Ectodermal cell (in vitro differentiated cells): ENCODE results near the gene PCSK5.

ENCODE experiments used
- H3K27ac ChIP-seq: 2 replicates; pipeline ENCODE4 v1.7.0; 2013; ENCODE audit warnings: mild to moderate bottlenecking, low read depth, low read length; ENCODE audit not compliant: insufficient read depth, poor library complexity, severe bottlenecking
- H3K27me3 ChIP-seq: 2 replicates; pipeline ENCODE4 v1.7.0; 2013; ENCODE audit warnings: mild to moderate bottlenecking, low read length; ENCODE audit not compliant: insufficient read depth, control insufficient read depth, poor library complexity, severe bottlenecking
- H3K36me3 ChIP-seq: one replicate; pipeline ENCODE4 v1.7.0; 2013; ENCODE audit warnings: low read length; ENCODE audit not compliant: control insufficient read depth, insufficient read depth
- H3K4me1 ChIP-seq: one replicate; pipeline ENCODE4 v1.7.0; 2013; ENCODE audit warnings: low read length; ENCODE audit not compliant: control insufficient read depth, insufficient read depth
- H3K4me3 ChIP-seq: 2 replicates; pipeline ENCODE4 v1.7.0; 2013; ENCODE audit warnings: low read depth, low read length, control low read depth; ENCODE audit not compliant: insufficient read depth
- H3K9me3 ChIP-seq: 2 replicates; pipeline ENCODE4 v1.7.0; 2013; ENCODE audit warnings: mild to moderate bottlenecking, low read length, moderate library complexity; ENCODE audit not compliant: control insufficient read depth
- WGBS, 2 experiments: methylation state at CpG; one replicate each; pipeline ENCODE4 v1.1.7; 2013; ENCODE audit warnings: missing lambda C conversion rate in 2 of 2; 5-methylcytosine and 5-hydroxymethylcytosine counted together

PCSK5 gene

DNA sequence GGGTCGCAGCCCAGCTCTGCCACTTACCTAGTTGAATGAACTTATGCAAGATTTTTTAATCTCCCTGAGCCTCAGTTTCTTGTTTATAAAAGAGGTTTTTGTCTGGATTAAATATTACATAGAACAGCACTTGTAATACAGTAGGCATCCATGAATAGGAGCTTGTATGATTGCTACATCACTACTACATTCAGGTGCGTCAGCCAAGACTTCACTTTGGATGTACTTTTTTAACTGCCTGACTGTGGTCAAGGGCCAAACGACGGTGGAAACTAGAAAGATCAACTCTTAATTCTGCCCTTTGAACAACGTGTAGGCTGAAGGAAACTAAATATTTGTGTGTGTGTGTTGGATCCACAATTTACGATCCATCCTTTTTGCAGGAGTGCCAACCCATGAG lies 330.9 kb downstream of the PCSK5 start:
- H3K27ac ChIP-seq = no peak overlapping the region
- no peak overlapping the region for H3K4me3 ChIP-seq
- 92 to 96% methylated on average over 6 of the region's 6 CpGs for WGBS, 2 experiments
- H3K4me1 ChIP-seq = peaks cover 2% of the 10 kb centered on the region
- no peaks in the 10 kb centered on the region for H3K9me3 ChIP-seq
- H3K27me3 ChIP-seq = no peaks in the 10 kb centered on the region
- H3K36me3 ChIP-seq = no peaks in the 10 kb centered on the region

DNA sequence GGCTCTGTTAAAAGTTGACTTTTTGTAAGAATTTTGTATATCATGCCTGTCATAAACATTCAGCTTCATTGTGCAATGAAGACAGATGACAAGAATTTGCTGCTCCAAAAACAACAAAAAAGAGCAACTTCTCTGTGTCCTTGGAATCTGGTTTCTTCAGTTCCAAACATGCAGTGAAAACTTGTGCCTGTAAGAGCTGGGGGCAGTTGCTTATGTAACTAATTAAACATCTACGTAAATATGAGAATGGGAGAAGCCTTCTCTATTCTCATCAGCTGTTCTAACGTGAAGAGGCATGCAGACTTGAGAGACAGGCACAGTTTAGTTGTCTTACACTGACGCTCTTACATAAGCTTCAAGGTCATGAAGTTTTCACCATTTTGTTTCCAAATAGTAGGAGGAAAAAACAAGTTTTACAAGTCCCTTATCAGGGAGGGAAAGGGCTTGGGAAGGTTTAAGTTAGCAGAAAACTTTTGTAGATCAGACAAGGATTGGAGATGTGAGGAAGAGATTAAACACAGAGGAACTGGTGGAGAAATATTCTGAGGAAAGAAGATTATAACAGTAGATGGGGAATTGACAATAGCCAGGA lies 333.4 kb downstream of the PCSK5 start:
- 93 to 100% methylated on average over 3 of the region's 3 CpGs for WGBS, 2 experiments
- Histone ChIP-seq H3K36me3 (no peaks in the 10 kb centered on the region), H3K9me3 (no peaks in the 10 kb centered on the region), H3K4me1 (no peaks in the 10 kb centered on the region), H3K27me3 (no peaks in the 10 kb centered on the region), H3K27ac (no peak overlapping the region), H3K4me3 (no peak overlapping the region)

- H3K4me3 ChIP-seq = no peak overlapping the region
- WGBS, 2 experiments = 94 to 96% methylated on average over 2 of the region's 2 CpGs
- no peaks in the 10 kb centered on the region for H3K27me3 ChIP-seq
- no peaks in the 10 kb centered on the region for H3K36me3 ChIP-seq
- H3K4me1 ChIP-seq = no peaks in the 10 kb centered on the region
- no peaks in the 10 kb centered on the region for H3K9me3 ChIP-seq
- H3K27ac ChIP-seq = no peak overlapping the region
These were observed 336.7 kb downstream of the PCSK5 start for GRCh38 chr9:76227156-76227555.

- Histone ChIP-seq H3K27me3 (no peaks in the 10 kb centered on the region), H3K4me3 (no peak overlapping the region), H3K4me1 (no peaks in the 10 kb centered on the region), H3K36me3 (no peaks in the 10 kb centered on the region), H3K9me3 (no peaks in the 10 kb centered on the region), H3K27ac (no peak overlapping the region)
- WGBS, 2 experiments = 88 to 96% methylated on average over 5 of the region's 5 CpGs
These were observed 340.5 kb downstream of the PCSK5 start for GRCh38 chr9:76231001-76231400.

DNA sequence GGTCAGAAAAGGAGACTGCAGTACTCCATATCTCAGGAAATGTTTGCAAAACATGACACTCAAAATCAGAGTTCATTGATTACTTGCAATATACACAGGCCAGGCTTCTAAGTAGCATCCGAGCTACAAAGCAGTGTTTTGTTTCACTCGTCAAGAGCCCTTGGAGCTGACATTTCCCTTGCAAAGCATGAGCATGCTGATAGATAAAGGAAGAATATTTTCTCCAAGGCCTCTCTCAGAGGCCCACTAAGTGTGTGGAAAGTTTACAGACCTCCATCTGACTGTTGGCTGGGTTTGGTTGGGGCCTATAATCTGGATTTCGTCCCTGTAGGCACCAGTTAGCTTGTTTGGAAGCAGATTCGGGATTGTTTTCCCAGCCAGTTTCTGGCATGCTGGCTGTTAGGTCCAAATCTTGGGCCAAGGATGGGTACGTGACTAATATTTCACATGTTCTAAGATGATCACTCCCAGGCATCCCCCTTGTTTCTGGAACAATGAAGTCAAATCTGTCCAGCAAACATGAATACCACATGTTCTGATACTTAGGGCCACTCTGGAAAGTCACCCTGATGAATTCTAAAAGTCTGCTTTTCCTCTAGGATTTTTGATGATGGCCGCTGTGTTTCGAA lies 342.5 kb downstream of the PCSK5 start:
- H3K9me3 ChIP-seq = no peaks in the 10 kb centered on the region
- no peaks in the 10 kb centered on the region for H3K36me3 ChIP-seq
- H3K27ac ChIP-seq = no peak overlapping the region
- no peaks in the 10 kb centered on the region for H3K4me1 ChIP-seq
- H3K27me3 ChIP-seq = no peaks in the 10 kb centered on the region
- 86 to 87% methylated on average over 7 of the region's 7 CpGs for WGBS, 2 experiments
- no peak overlapping the region for H3K4me3 ChIP-seq

GRCh38 chr9:76240578-76240977 lies 350.1 kb downstream of the PCSK5 start:
- Histone ChIP-seq H3K9me3 (no peaks in the 10 kb centered on the region), H3K4me3 (no peak overlapping the region), H3K27ac (no peak overlapping the region), H3K27me3 (no peaks in the 10 kb centered on the region), H3K4me1 (no peaks in the 10 kb centered on the region), H3K36me3 (no peaks in the 10 kb centered on the region)
- WGBS, 2 experiments = 50 to 62% methylated on average over 1 of the region's 1 CpG

DNA sequence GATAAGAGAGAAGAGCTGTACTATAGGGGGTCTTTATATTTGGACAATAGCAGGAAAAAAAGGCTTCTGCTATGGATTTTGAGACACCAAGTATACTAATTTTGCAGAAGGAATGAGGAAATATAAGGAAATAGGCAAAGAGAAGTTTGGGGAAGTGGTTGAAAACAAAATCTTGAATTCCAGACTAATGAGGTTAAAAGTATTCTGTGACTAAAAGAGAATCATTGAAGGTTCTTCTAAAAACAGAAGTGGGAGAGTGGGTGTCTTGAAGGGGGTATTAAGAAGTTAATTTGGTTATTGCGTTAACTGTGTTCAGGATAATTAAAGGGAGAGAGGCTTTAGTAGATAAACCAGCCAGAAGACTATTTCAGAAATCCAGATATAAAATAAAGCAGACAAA lies 355.0 kb downstream of the PCSK5 start:
- WGBS, 2 experiments = 87 to 100% methylated on average over 1 of the region's 1 CpG
- Histone ChIP-seq H3K36me3 (no peaks in the 10 kb centered on the region), H3K4me3 (no peak overlapping the region), H3K27ac (no peak overlapping the region), H3K9me3 (no peaks in the 10 kb centered on the region), H3K4me1 (no peaks in the 10 kb centered on the region), H3K27me3 (no peaks in the 10 kb centered on the region)

GRCh38 chr9:76246680-76247079 lies 356.2 kb downstream of the PCSK5 start:
- H3K36me3 ChIP-seq = no peaks in the 10 kb centered on the region
- no peaks in the 10 kb centered on the region for H3K4me1 ChIP-seq
- H3K9me3 ChIP-seq = no peaks in the 10 kb centered on the region
- H3K27me3 ChIP-seq = no peaks in the 10 kb centered on the region
- no peak overlapping the region for H3K27ac ChIP-seq
- WGBS, 2 experiments = 95 to 96% methylated on average over 9 of the region's 9 CpGs
- H3K4me3 ChIP-seq = no peak overlapping the region

GRCh38 chr9:76247426-76247825 lies 357.0 kb downstream of the PCSK5 start:
- H3K9me3 ChIP-seq = no peaks in the 10 kb centered on the region
- no peak overlapping the region for H3K4me3 ChIP-seq
- H3K36me3 ChIP-seq = no peaks in the 10 kb centered on the region
- WGBS, 2 experiments = 93 to 97% methylated on average over 2 of the region's 2 CpGs
- H3K27ac ChIP-seq = no peak overlapping the region
- no peaks in the 10 kb centered on the region for H3K27me3 ChIP-seq
- H3K4me1 ChIP-seq = no peaks in the 10 kb centered on the region

DNA sequence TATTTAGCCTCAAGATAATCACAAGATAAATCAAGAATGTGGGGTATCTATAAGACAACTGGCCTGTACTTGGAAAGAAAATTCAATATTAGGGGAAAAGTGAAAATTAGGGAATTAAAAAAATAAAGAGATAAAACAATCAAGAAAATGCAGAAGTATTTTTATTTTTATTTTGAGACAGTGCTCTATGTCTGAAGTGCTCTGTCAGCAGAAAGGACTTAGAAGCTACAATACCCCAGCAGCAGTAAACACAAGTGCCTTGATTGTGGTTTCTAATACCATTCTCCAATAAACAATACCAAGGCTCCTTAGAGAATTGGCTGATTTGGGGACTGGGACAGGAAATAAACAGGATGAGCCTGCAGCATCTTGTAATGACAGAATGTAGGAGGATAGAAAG lies 358.8 kb downstream of the PCSK5 start:
- Histone ChIP-seq H3K27ac (no peak overlapping the region), H3K4me3 (no peak overlapping the region), H3K27me3 (no peaks in the 10 kb centered on the region), H3K4me1 (no peaks in the 10 kb centered on the region), H3K9me3 (no peaks in the 10 kb centered on the region), H3K36me3 (no peaks in the 10 kb centered on the region)
